ENCODE measurements around the gene ERCC1.
A peak's percentile ranks its signal among the peaks of the same experiment; 100 is the strongest.
"Not testable (repeated sequence)": the region's sequence is repeated elsewhere in the genome, so short reads cannot be mapped to it uniquely, and the experiment has no call there.

ERCC1 gene

GRCh38 chr19:45429896-45430295, 6.2 kb upstream of the ERCC1 start:
- not testable (repeated sequence) for DNase-seq (ENCODE audit: low read depth)

DNA sequence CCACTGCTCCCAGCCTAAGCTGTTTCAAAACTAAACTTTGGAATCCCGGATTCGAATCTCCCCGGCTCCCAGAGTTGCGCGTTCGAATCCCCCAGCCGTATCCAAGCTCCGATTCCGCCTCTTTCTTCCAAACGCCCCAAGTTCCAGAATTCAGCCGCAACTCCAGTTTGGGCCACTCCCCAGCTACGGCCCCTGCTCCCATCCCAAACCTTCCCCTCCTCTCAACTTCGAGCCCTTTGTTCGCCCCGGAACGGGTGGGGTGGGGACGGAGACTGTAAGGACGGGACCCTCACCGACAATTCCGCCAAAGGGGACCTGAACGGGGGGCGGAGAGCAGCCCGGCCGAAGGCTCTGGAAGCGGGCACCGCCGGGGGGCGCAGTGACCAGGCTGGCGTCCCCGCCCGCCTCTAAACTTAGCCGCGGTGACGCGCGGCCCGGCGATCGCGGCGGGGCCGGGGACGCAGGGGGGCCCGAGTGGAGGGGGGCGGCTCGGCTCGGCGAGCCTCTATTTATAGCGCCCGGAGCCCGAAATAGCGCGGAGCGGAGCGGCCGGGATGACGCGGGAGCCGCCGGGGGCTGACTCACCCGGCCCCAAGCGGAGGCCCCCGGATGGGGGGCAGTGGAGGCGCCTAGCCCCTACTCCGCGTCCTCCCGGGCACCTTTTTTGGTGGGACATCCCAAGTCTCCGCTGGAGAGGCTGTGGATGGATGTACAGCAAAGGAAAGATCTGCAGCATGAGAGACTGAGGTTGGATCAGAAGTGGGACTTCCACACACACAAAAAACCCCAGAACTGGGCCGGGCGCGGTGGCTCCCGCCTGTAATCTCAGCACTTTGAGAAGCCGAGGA, 4.9 kb upstream of the ERCC1 start:
- no peak for DNase-seq (ENCODE audit: low read depth)

DNA sequence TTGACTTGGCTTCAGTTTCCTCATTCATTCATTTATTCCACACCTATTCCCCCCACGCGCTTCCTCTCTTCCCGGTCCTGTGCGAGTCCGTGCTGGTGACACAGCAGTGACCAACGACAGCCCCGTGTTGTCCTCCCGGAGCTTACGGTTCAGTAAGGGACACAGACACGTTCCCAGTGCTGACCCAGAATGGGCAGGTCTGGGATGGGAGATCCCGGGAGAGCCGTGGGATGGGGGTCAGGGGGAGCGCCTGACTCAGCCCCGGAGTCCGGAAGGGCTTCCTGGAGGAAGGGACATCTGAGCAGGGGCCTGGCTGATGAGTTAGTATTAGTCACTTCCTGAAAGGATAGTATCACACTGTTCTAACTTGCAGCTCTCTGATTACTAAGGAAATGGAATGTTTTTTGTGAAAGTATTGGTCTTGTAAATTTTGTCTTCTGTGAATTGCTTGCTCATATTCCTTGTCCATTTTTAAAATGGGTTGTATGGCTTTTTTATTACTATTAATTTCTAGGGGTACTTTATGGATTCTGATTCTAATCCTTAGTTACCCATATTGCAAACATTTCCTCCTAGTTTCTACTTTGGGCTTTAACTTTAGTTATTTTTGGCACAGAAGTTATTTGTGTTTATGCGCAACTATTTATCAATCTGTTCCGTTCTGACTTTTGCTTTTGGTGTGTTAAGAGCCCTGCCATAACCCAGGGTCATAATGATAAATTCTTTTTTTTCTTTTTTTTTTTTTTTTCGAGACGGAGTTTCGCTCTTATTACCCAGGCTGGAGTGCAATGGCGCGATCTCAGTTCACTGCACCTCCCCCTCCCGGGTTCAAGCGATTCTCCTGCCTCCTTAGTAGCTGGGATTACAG, 708 bp upstream of the ERCC1 start:
- no peak for DNase-seq (ENCODE audit: low read depth)

- peak; percentile 74 for DNase-seq (ENCODE audit: low read depth)
Observed at GRCh38 chr19:45423033-45423588, 606 bp downstream of the ERCC1 start.

DNA sequence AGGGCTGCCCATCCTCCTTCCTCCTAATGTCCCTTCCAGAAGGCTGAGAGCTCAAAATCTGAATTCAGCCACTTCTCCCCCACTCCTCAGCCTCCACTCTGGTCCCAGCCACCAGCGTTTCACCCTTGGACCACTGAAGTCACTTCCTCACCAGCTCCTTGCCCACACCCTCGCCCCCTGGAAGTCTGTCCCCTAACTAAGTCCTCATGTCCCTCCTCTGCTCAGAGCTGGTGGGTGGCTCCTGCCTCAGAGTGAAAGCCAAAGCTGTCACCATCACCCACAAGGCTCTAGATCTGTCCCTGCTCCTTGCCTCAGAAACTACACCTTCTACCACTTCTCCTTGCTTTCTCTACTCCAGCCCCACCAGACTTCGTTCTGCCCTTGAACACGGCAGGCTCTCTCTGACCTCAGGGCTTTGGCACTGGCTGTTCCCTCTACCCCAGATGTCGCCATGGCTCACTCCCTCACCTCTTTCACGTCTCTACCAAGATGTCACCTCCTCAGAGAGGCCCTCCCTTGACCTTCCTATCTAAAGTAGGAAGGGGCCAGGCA, 1.7 kb downstream of the ERCC1 start:
- DNase-seq (ENCODE audit: low read depth): no peak

GRCh38 chr19:45420871-45421270, 2.8 kb downstream of the ERCC1 start:
- no peak for DNase-seq (ENCODE audit: low read depth)

DNA sequence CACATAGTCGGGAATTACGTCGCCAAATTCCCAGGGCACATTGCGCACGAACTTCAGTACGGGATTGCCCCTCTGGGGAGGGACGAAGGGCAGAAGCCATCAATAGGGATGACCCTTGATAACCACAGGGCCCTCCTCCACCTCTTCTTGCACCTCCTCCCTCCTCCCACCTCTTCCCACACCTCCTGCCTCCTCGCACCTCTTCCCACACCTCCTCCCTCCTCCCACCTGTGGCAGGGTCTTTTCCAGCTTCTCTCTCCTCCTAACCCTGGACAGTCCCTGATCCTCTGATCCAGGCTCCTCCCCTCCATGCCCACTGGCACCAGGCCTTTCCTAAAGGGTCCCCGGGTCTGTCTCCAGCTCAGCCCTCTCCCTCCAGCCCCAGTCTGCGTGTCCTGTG, 3.4 kb downstream of the ERCC1 start:
- no peak for DNase-seq (ENCODE audit: low read depth)

DNA sequence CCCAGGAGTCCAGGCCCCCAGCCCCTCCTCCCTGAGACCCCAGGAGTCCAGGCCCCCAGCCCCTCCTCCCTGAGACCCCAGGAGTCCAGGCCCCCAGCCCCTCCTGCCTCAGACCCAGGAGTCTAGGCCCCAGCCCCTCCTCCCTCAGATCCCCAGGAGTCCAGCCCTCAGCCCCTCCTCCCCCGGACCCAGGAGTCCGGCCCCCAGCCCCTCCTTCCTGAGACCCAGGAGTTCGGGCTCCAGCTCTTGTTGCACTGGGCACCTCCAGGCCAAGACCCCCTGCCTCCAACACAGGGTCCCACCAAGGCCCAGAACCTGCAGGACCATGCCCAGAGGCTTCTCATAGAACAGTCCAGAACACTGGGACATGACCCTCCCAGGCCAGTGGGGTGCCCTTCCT, 3.8 kb downstream of the ERCC1 start:
- DNase-seq (ENCODE audit: low read depth): no peak

DNA sequence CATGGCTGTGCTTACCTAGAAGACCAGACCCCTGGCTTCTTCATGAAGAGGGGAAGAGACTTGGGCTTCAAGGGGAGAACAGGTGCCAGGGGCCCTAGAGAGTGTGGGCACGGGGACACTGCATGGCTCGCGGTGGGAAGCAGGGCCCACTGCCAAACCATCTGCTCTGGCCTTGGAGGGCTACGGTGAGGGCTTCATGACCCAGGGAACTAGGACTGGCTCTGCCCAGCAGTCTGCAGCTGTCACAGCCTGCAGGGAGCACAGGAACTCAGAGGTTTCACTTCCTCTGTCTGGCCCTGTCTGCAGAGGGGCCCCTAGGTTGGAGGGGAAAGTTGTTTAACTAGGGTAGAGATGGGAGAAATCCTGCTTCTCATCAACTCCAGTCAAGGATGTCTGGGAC, 4.3 kb downstream of the ERCC1 start:
- DNase-seq (ENCODE audit: low read depth): no peak

DNA sequence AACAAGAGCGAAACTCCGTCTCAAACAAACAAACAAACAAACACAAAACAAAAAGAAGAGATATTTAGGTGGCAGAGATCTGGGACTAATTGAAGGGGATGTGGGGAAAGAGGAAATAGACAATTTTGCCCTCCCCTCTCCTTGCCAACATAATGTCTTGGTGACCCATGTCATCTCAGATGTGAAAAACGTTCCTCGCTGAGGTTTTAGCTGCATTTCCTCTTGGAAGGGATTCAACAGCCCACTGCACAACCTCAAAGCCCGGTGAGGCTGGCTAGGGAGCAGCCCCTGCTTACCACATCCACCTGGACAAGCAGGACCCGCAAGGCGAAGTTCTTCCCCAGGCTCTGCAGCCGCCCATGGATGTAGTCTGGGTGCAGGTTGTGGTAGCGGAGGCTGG, 4.9 kb downstream of the ERCC1 start:
- DNase-seq (ENCODE audit: low read depth): no peak

- no peak for DNase-seq (ENCODE audit: low read depth)
Observed at GRCh38 chr19:45417151-45417550, 6.6 kb downstream of the ERCC1 start.

DNA sequence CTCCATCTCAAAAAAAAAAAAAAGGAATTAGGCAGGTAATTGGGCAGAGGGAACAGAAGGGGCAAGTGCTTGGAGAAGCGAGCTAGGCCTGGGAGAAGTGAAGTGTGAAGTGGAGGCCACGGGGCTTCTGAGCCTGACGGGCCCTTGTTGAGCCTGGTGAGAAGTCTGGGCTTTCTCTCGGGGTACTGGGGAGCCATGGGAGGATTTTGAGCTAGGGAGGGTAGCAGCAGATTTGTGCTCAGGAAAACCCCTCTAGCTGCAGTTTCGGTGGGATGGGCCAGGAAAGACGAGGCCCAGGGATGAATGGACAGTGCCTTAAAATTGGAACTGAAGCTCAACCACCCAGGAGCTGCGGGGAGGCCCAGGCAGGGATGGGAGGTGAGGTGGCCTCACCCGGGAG, 9.2 kb downstream of the ERCC1 start:
- DNase-seq (ENCODE audit: low read depth): no peak

GRCh38 chr19:45413497-45413896, 10.2 kb downstream of the ERCC1 start:
- no peak for DNase-seq (ENCODE audit: low read depth)

- not testable (repeated sequence) for DNase-seq (ENCODE audit: low read depth)
Observed at GRCh38 chr19:45410330-45410729, 13.4 kb downstream of the ERCC1 start.

GRCh38 chr19:45409557-45409920, 14.2 kb downstream of the ERCC1 start:
- no peak for DNase-seq (ENCODE audit: low read depth)

GRCh38 chr19:45408830-45409556, 14.7 kb downstream of the ERCC1 start:
- DNase-seq (ENCODE audit: low read depth): no peak

DNA sequence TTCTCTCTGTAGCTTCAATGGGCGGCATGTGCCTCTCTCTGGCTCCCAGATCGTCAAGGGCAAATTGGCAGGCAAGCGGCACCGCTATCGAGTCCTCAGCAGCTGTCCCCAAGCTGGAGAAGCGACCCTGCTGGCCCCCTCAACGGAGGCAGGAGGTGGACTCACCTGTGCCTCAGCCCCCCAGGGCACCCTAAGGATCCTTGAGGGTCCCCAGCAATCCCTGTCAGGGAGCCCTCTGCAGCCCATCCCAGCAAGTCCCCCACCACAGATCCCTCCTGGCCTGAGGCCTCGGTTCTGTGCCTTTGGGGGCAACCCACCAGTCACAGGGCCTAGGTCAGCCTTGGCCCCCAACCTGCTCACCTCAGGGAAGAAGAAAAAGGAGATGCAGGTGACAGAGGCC, 15.6 kb downstream of the ERCC1 start:
- no peak for DNase-seq (ENCODE audit: low read depth)

GRCh38 chr19:45407585-45407984, 16.1 kb downstream of the ERCC1 start:
- not testable (repeated sequence) for DNase-seq (ENCODE audit: low read depth)

- DNase-seq (ENCODE audit: low read depth): no peak
Observed at GRCh38 chr19:45407091-45407375, 16.7 kb downstream of the ERCC1 start.

DNA sequence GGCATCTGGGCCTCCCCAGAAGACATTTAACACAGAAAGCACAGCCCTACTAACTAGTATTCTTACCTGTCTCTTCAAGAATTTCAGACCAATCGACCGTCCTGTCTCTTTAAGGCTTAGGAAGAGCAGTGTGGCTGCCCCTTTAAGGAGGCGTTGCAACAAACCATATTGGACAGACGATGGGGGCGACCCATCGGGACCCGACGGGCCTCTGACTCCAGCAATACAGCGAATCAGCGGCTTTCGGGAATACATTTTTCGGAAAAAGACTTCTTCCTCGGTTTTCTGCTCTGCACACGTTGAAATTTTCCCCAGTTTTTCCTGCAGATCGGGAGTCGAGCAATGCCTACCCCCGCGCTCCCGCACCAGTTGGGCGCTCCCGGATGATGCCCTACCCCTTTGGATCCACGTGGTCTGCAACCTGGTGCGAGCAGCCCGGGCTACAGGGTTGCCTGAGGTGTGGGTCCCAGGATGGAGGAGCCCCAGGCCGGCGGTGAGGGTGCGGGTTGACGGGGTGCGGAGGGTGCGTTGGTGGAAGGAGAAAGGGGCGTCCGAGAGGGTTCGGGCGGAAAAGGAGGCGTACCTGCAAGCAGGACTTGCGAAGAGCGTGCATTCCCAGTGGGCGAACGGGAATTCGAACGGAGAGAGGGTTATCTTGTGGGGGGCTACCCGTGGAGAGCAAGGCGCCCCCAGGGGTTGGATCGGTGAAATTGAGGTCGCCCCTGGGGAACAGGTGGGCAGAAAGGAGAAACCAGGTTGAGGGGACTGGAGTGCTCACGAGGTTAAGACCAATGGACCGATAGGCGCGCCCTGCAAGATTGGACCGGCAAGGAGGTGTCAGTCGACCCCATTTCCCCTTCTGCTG, 17.3 kb downstream of the ERCC1 start, which contains the start of gene POLR1G:
TSS of gene POLR1G (plus strand) at position 419 of the 865 bp plus-strand sequence. CDS start at position 472, 53 bp downstream.
- peak; percentile 59 for DNase-seq (ENCODE audit: low read depth)

Data from T follicular helper cell (primary cell).